ENCODE data around the gene PHF14. TPM values are rescaled to one million over a fixed set of nuclear protein-coding genes. Genes with fewer than 3 reads are reported as not detected.

The PHF14 gene
- total RNA-seq, 1 experiment from 2014 or later = 50.8 TPM

GRCh38 chr7:11039974-11040373, 66.3 kb downstream of the PHF14 start:
- H3K4ac ChIP-seq (ENCODE audit: low read depth, low read length) = no peak overlapping the region
- H3K4me1 Mint-ChIP-seq = no peaks in the 10 kb centered on the region
- H3K9me3 Mint-ChIP-seq = no peaks in the 10 kb centered on the region
- no peaks in the 10 kb centered on the region for H3K79me2 ChIP-seq (ENCODE audit: insufficient read depth, low read length)
- DNase-seq = no peak
- no peaks in the 10 kb centered on the region for H4K20me1 ChIP-seq (ENCODE audit: control insufficient read depth, insufficient read depth, insufficient read length)
- H2AK5ac ChIP-seq (ENCODE audit: insufficient read length, low read length) = no peak overlapping the region
- no peak overlapping the region for H2BK120ac ChIP-seq (ENCODE audit: low read depth, low read length, poor library complexity, severe bottlenecking)
- no peak overlapping the region for H4K91ac ChIP-seq (ENCODE audit: insufficient read length, low read depth, low read length)
- H2BK20ac ChIP-seq (ENCODE audit: low read depth, low read length, poor library complexity, severe bottlenecking) = no peak overlapping the region
- H3K27ac ChIP-seq (ENCODE audit: insufficient read length, low read depth, low read length) = no peak overlapping the region
- TF ChIP-seq CTCF (conservative IDR thresholded peaks at IDR 0.05) = no peak
- H2BK5ac ChIP-seq (ENCODE audit: insufficient read length, low read length) = no peak overlapping the region
- no peak overlapping the region for H3K27ac Mint-ChIP-seq
- no peak overlapping the region for H3K18ac ChIP-seq (ENCODE audit: insufficient read length, low read depth, low read length)
- peaks cover 8 to 32% (median 16%) of the 10 kb centered on the region in 3 experiments; a peak in 5 of 7 replicates for H3K36me3 Mint-ChIP-seq (ENCODE audit: insufficient read depth in 1 of 3, low read depth in 3 of 3)
- no peak overlapping the region for H2AFZ ChIP-seq (ENCODE audit: low read length)
- no peaks in the 10 kb centered on the region for H3K23me2 ChIP-seq (ENCODE audit: insufficient read length, low read depth, low read length, poor library complexity, severe bottlenecking)
- H3T11ph ChIP-seq (ENCODE audit: low read length) = no peak overlapping the region
- H3K9me3 ChIP-seq (ENCODE audit: control insufficient read depth, low read depth, low read length) = no peaks in the 10 kb centered on the region
- no peaks in the 10 kb centered on the region for H3K27me3 ChIP-seq (ENCODE audit: insufficient read depth, low read length)
- H3K9ac ChIP-seq (ENCODE audit: extremely low read depth, insufficient read length, low read length) = no peak overlapping the region
- no peak overlapping the region for H3K23ac ChIP-seq (ENCODE audit: insufficient read length, low read depth, low read length)
- no peak overlapping the region for H4K8ac ChIP-seq (replicated peaks; ENCODE audit: insufficient read length, low read depth, low read length)
- H3K56ac ChIP-seq (ENCODE audit: insufficient read length, low read depth, low read length) = no peak overlapping the region
- H4K5ac ChIP-seq (ENCODE audit: insufficient read length, low read depth, low read length) = no peak overlapping the region
- H3K79me1 ChIP-seq (ENCODE audit: insufficient read depth, low read depth, low read length, poor library complexity, severe bottlenecking) = no peaks in the 10 kb centered on the region
- no peak overlapping the region for H3K14ac ChIP-seq (ENCODE audit: insufficient read depth, low read length)
- H2BK12ac ChIP-seq (ENCODE audit: insufficient read length, low read depth, low read length) = no peak overlapping the region
- H3K4me3 Mint-ChIP-seq = no peak overlapping the region
- H2BK15ac ChIP-seq (ENCODE audit: low read depth, low read length) = no peak overlapping the region
- H3K27me3 Mint-ChIP-seq (ENCODE audit: low read depth) = no peaks in the 10 kb centered on the region
- H3K4me2 ChIP-seq (ENCODE audit: insufficient read depth, insufficient read length, low read length) = no peak overlapping the region
- H3K4me1 ChIP-seq (ENCODE audit: insufficient read depth, low read length) = no peaks in the 10 kb centered on the region

Measured in H9 (cell line).